MCF 10A (cell line): ENCODE data around the gene CATSPERD. TPM values are rescaled to one million over a fixed set of nuclear protein-coding genes. Genes with fewer than 3 reads are reported as not detected.

ENCODE experiments used
- BruUV-seq: library from RNA; stranded (reverse); fragments of 400-500 nt; replicated peaks from 2 replicates; lab custom pipeline; 2021; lab: Mats Ljungman, UMichigan
- CTCF ChIA-PET: fragments of 300-600 bp; sonication (Branson Sonifier 250); formaldehyde crosslinking; extraction: SDS; loops from one replicate; lab custom pipeline; 2021; ENCODE audit warnings: antibody characterized with exemption, inconsistent platforms; lab: Yijun Ruan, JAX
- POLR2A ChIA-PET: fragments of 300-600, 350-650 bp; sonication (Branson Sonifier 250); formaldehyde crosslinking; extraction: SDS; loops from one replicate; lab custom pipeline; 2020; ENCODE audit warnings: antibody characterized with exemption, inconsistent platforms; lab: Yijun Ruan, JAX
- DNase-seq: peaks from one replicate; pipeline ENCODE4 v3.0.0-alpha.2; 2018; ENCODE audit not compliant: unreplicated experiment
- H3K27ac Mint-ChIP-seq: one replicate; pipeline ENCODE4 v1.8.0; 2022; ENCODE audit warnings: mild to moderate bottlenecking, low read depth, mixed read lengths; ENCODE audit not compliant: unreplicated experiment
- H3K27me3 Mint-ChIP-seq: one replicate; pipeline ENCODE4 v1.8.0; 2022; ENCODE audit warnings: mixed read lengths; ENCODE audit not compliant: insufficient read depth, unreplicated experiment
- H3K36me3 Mint-ChIP-seq: one replicate; pipeline ENCODE4 v1.8.0; 2022; ENCODE audit warnings: mild to moderate bottlenecking, moderate library complexity, mixed read lengths; ENCODE audit not compliant: insufficient read depth, unreplicated experiment
- H3K4me1 Mint-ChIP-seq: one replicate; pipeline ENCODE4 v1.8.0; 2022; ENCODE audit warnings: mixed read lengths; ENCODE audit not compliant: insufficient read depth, unreplicated experiment
- H3K4me3 Mint-ChIP-seq: one replicate; pipeline ENCODE4 v1.8.0; 2022; ENCODE audit warnings: mild to moderate bottlenecking, moderate library complexity, mixed read lengths; ENCODE audit not compliant: unreplicated experiment
- H3K9me3 Mint-ChIP-seq: one replicate; pipeline ENCODE4 v1.8.0; 2022; ENCODE audit warnings: mixed read lengths; ENCODE audit not compliant: unreplicated experiment
- CTCF ChIP-seq: fragments of 200-600 bp; IDR thresholded peaks from one replicate; pipeline ENCODE4 v1.8.0; 2022; ENCODE audit warnings: antibody characterized with exemption, mild to moderate bottlenecking; ENCODE audit not compliant: unreplicated experiment
- intact Hi-C: fragments of 100-400 bp; cut with micrococcal nuclease; formaldehyde crosslinking; loops from 2 replicates; pipeline ENCODE4 v1.14.1; 2022
- total RNA-seq: library from RNA; stranded (reverse); gene quantifications from 2 replicates; pipeline ENCODE4 v1.2.3, GENCODE V29; 2022

The CATSPERD gene
- total RNA-seq, 1 experiment from 2014 or later: not detected

GRCh38 chr19:5673752-5674151 is 46.7 kb upstream of the CATSPERD start:
- H3K9me3 Mint-ChIP-seq: no peaks in the 10 kb centered on the region
- no peak overlapping the region for H3K4me3 Mint-ChIP-seq
- no peak for DNase-seq
- no TSS peak for BruUV-seq
- peaks cover 10% of the 10 kb centered on the region for H3K4me1 Mint-ChIP-seq
- no peak overlapping the region for H3K27ac Mint-ChIP-seq
- POLR2A ChIA-PET: interaction anchor here (0.8 kb wide), 1 partner anchor 16 kb away, joined by 4 read pairs; the partner anchor contains the start of gene RPL36
- no peaks in the 10 kb centered on the region for H3K27me3 Mint-ChIP-seq
- CTCF ChIA-PET: no interaction called here
- peaks cover 29% of the 10 kb centered on the region for H3K36me3 Mint-ChIP-seq
- no peak for TF ChIP-seq CTCF
- intact Hi-C loops: no loop called here

- Mint-ChIP-seq H3K27me3 (no peaks in the 10 kb centered on the region), H3K27ac (no peak overlapping the region), H3K4me3 (no peak overlapping the region), H3K4me1 (peaks cover 15% of the 10 kb centered on the region), H3K36me3 (peaks cover 20% of the 10 kb centered on the region), H3K9me3 (no peaks in the 10 kb centered on the region)
- POLR2A ChIA-PET: interaction anchor here (0.8 to 1.9 kb wide), 3 partner anchors 9 to 32 kb away, joined by 3 to 8 read pairs (median 4); partner anchors contain the start of gene RPL36
- CTCF ChIA-PET: no interaction called here
- no peak for TF ChIP-seq CTCF
- no TSS peak for BruUV-seq
- DNase-seq: no peak
- intact Hi-C loops: no loop called here
These were observed 45.7 kb upstream of the CATSPERD start for GRCh38 chr19:5674714-5675113.

- Mint-ChIP-seq H3K27me3 (no peaks in the 10 kb centered on the region), H3K9me3 (no peaks in the 10 kb centered on the region), H3K4me3 (no peak overlapping the region), H3K27ac (no peak overlapping the region), H3K4me1 (peaks cover 17% of the 10 kb centered on the region), H3K36me3 (peaks cover 4% of the 10 kb centered on the region)
- TF ChIP-seq CTCF: no peak
- intact Hi-C loops: no loop called here
- BruUV-seq: no TSS peak
- ChIA-PET POLR2A (interaction anchor here (0.7 to 2.1 kb wide), 4 partner anchors 11 to 1297 kb away, joined by 3 to 8 read pairs (median 4); partner anchors contain the start of genes RPL36, SAFB and SAFB2), CTCF (interaction anchor here (0.5 to 2.4 kb wide), 3 partner anchors 11 to 78 kb away, joined by 3 to 8 read pairs (median 3); no protein-coding TSS in a partner anchor)
- no peak for DNase-seq
These were observed 44.2 kb upstream of the CATSPERD start for GRCh38 chr19:5676105-5676771.

- H3K4me1 Mint-ChIP-seq: peaks cover 22% of the 10 kb centered on the region
- H3K4me3 Mint-ChIP-seq: no peak overlapping the region
- no peak for DNase-seq
- H3K36me3 Mint-ChIP-seq: no peaks in the 10 kb centered on the region
- H3K9me3 Mint-ChIP-seq: no peaks in the 10 kb centered on the region
- no peak for TF ChIP-seq CTCF
- POLR2A ChIA-PET: interaction anchor here (0.7 to 2.1 kb wide), 2 partner anchors 13 to 1297 kb away, joined by 3 to 6 read pairs; partner anchors contain the start of gene RPL36
- no TSS peak for BruUV-seq
- H3K27me3 Mint-ChIP-seq: no peaks in the 10 kb centered on the region
- H3K27ac Mint-ChIP-seq: no peak overlapping the region
- CTCF ChIA-PET: interaction anchor here (0.6 to 2.4 kb wide), 2 partner anchors 10 to 78 kb away, joined by 3 to 8 read pairs; no protein-coding TSS in a partner anchor
- intact Hi-C loops: no loop called here
These were observed 43.7 kb upstream of the CATSPERD start for GRCh38 chr19:5676772-5677105.
